Esophagus muscularis mucosa (tissue), 4 donors: Measurements from ENCODE around the gene BTBD17. TPM values are rescaled to one million over a fixed set of nuclear protein-coding genes. Genes with fewer than 3 reads are reported as not detected.

ENCODE experiments used
- DNase-seq: peaks from one replicate; pipeline ENCODE4 v3.0.0-alpha.2; 2017; ENCODE audit errors: extremely low spot score
- H3K27ac ChIP-seq, 4 donors: fragments of 200-600 bp; sonication (generic); replicated peaks in 1 of 4; 1 replicate in 3 of 4; 2 replicates in 1 of 4; pipeline ENCODE4 v1.5.1; 2016 to 2019; ENCODE audit warnings: mild to moderate bottlenecking in 1 of 4
- H3K27me3 ChIP-seq, 4 donors: fragments of 200-600 bp; sonication (generic); one replicate each; pipeline versions ENCODE4 v1.5.1 to v1.6.0; 2016 to 2019
- H3K36me3 ChIP-seq, 4 donors: fragments of 200-600 bp; sonication (generic); one replicate each; pipeline ENCODE4 v1.5.1; 2016 to 2019
- H3K4me1 ChIP-seq, 4 donors: fragments of 200-600 bp; sonication (generic); one replicate each; pipeline ENCODE4 v1.5.1; 2016 to 2019
- H3K4me3 ChIP-seq, 4 donors: fragments of 200-600 bp; sonication (generic); 1 replicate in 2 of 4; 2 replicates in 2 of 4; pipeline ENCODE4 v1.5.1; 2016 to 2019; ENCODE audit warnings: mild to moderate bottlenecking in 4 of 4, moderate library complexity in 1 of 4
- H3K9me3 ChIP-seq, 4 donors: fragments of 200-600 bp; sonication (generic); 1 replicate in 3 of 4; 2 replicates in 1 of 4; pipeline ENCODE4 v1.5.1; 2016 to 2019
- CTCF ChIP-seq, 3 experiments: fragments of 200-600 bp in 2 of 3; fragments of 450-650 bp in 1 of 3; sonication (generic) in 2 of 3; IDR thresholded peaks; one replicate each; pipeline ENCODE4 v1.5.1; 2017 to 2019; ENCODE audit warnings: antibody characterized with exemption in 3 of 3, mild to moderate bottlenecking in 2 of 3, moderate library complexity in 1 of 3
- EP300 ChIP-seq: sonication (generic); formaldehyde crosslinking; IDR thresholded peaks from one replicate; pipeline ENCODE4 v1.6.1; 2017; ENCODE audit warnings: antibody characterized with exemption
- POLR2A ChIP-seq: fragments of 450-650 bp; IDR thresholded peaks from one replicate; pipeline ENCODE4 v1.6.1; 2017; ENCODE audit warnings: antibody characterized with exemption, moderate library complexity, mild to moderate bottlenecking, low read depth
- POLR2AphosphoS5 ChIP-seq, 2 donors: sonication (generic); formaldehyde crosslinking; IDR thresholded peaks; one replicate each; pipeline ENCODE4 v1.6.1; 2017; ENCODE audit warnings: antibody characterized with exemption in 2 of 2
- WGBS: methylation state at CpG from one replicate; pipeline ENCODE4 v1.1.5; 2018; 5-methylcytosine and 5-hydroxymethylcytosine counted together
- intact Hi-C: fragments of 100-400 bp; cut with DNase I; formaldehyde crosslinking; loops from one replicate; pipeline ENCODE4 v1.15.1; 2023
- total RNA-seq, 4 donors: library from RNA; depleted of rRNA; stranded (reverse); fragments of >200 nt; gene quantifications; one replicate each; pipeline versions ENCODE4 v1.1.0 to v1.2.1, GENCODE V29; 2016

The BTBD17 gene
- total RNA-seq, 4 donors from 2014 or later = 0.17 TPM; not detected in 3

- TF ChIP-seq POLR2A (no peak), EP300 (no peak), CTCF (IDR thresholded peaks at IDR 0.05) (no peak), POLR2AphosphoS5 (IDR thresholded peaks at IDR 0.05) (no peak)
- Histone ChIP-seq H3K27me3 (no peaks in the 10 kb centered on the region), H3K4me3 (peak overlapping the region; percentile 15 to 25 (median 22)), H3K9me3 (no peaks in the 10 kb centered on the region), H3K4me1 (peaks cover 15 to 19% (median 16%) of the 10 kb centered on the region in 4 donors), H3K36me3 (no peaks in the 10 kb centered on the region), H3K27ac (peak overlapping the region; percentile 10 to 53 (median 40))
- 31% methylated on average over 14 of the region's 17 CpGs for WGBS
- no peak for DNase-seq
- intact Hi-C loops = loop anchor here (5.0 kb wide), 1 partner anchor 47 kb away; no protein-coding TSS in a partner anchor
Observed at GRCh38 chr17:74380086-74380958, 18.7 kb upstream of the BTBD17 start.

- no peaks in the 10 kb centered on the region for H3K9me3 ChIP-seq
- peak overlapping the region in 3 of 4 donors; percentile 10 to 53 (median 48) for H3K27ac ChIP-seq
- WGBS = 19% methylated on average over 18 of the region's 20 CpGs
- TF ChIP-seq EP300 (no peak), CTCF (IDR thresholded peaks at IDR 0.05) (peak; percentile 95 to 97 (median 95))
- peak; percentile 97 for DNase-seq
- H3K36me3 ChIP-seq = no peaks in the 10 kb centered on the region
- intact Hi-C loops = loop anchor here (1.0 to 5.0 kb wide), 2 partner anchors 48 to 78 kb away; no protein-coding TSS in a partner anchor
- peaks cover 15 to 19% (median 16%) of the 10 kb centered on the region in 4 donors for H3K4me1 ChIP-seq
- H3K4me3 ChIP-seq = peak overlapping the region; percentile 15 to 25 (median 22)
- no peaks in the 10 kb centered on the region for H3K27me3 ChIP-seq
Observed at GRCh38 chr17:74379495-74380085, 17.9 kb upstream of the BTBD17 start.

- Histone ChIP-seq H3K36me3 (no peaks in the 10 kb centered on the region), H3K4me3 (no peak overlapping the region), H3K27ac (no peak overlapping the region), H3K9me3 (no peaks in the 10 kb centered on the region), H3K27me3 (peaks cover 0 to 27% (median 0%) of the 10 kb centered on the region in 4 donors), H3K4me1 (peaks cover 8 to 18% (median 9%) of the 10 kb centered on the region in 4 donors)
- 88% methylated on average over 3 of the region's 3 CpGs for WGBS
- intact Hi-C loops = no loop called here
- DNase-seq = no peak
- TF ChIP-seq POLR2AphosphoS5 (IDR thresholded peaks at IDR 0.05) = no peak
Observed at GRCh38 chr17:74374858-74375257, 13.2 kb upstream of the BTBD17 start.

GRCh38 chr17:74373838-74374606, 12.4 kb upstream of the BTBD17 start:
- intact Hi-C loops = no loop called here
- DNase-seq = no peak
- peaks cover 0 to 35% (median 0%) of the 10 kb centered on the region in 4 donors for H3K27me3 ChIP-seq
- H3K9me3 ChIP-seq = no peaks in the 10 kb centered on the region
- H3K4me3 ChIP-seq = no peak overlapping the region
- peaks cover under 1 to 12% (median 5%) of the 10 kb centered on the region in 4 donors for H3K4me1 ChIP-seq
- no peaks in the 10 kb centered on the region for H3K36me3 ChIP-seq
- WGBS = 85% methylated on average over 15 of the region's 15 CpGs
- TF ChIP-seq CTCF (IDR thresholded peaks at IDR 0.05) (no peak), EP300 (no peak), POLR2AphosphoS5 (IDR thresholded peaks at IDR 0.05) (no peak), POLR2A (no peak)
- peak overlapping the region in 1 of 4 donors; percentile 57 for H3K27ac ChIP-seq
